ENCODE results near the gene IFI27L1. TPM values are rescaled to one million over a fixed set of nuclear protein-coding genes. Genes with fewer than 3 reads are reported as not detected.
A peak's percentile ranks its signal among the peaks of the same experiment; 100 is the strongest.

The IFI27L1 gene
- total RNA-seq, 2 experiments from 2014 or later: 33.9 to 35.8 TPM

- CTCF ChIA-PET: no interaction called here
- Mint-ChIP-seq H3K27ac (no peak overlapping the region), H3K36me3 (ENCODE audit: low read depth) (no peaks in the 10 kb centered on the region), H3K4me3 (no peak overlapping the region), H3K9me3 (no peaks in the 10 kb centered on the region), H3K27me3 (ENCODE audit: low read depth) (no peaks in the 10 kb centered on the region), H3K4me1 (ENCODE audit: low read depth) (no peaks in the 10 kb centered on the region)
- intact Hi-C loops (cut with micrococcal nuclease): no loop called here
- DNase-seq: no peak
These were observed 31.5 kb downstream of the IFI27L1 start for GRCh38 chr14:94112513-94113063.

- H3K27me3 Mint-ChIP-seq (ENCODE audit: low read depth): no peaks in the 10 kb centered on the region
- intact Hi-C loops (cut with micrococcal nuclease): no loop called here
- H3K4me1 Mint-ChIP-seq (ENCODE audit: low read depth): no peaks in the 10 kb centered on the region
- no peak for DNase-seq
- H3K4me3 Mint-ChIP-seq: no peak overlapping the region
- CTCF ChIA-PET: no interaction called here
- no peaks in the 10 kb centered on the region for H3K9me3 Mint-ChIP-seq
- H3K27ac Mint-ChIP-seq: no peak overlapping the region
- H3K36me3 Mint-ChIP-seq (ENCODE audit: low read depth): no peaks in the 10 kb centered on the region
These were observed 32.0 kb downstream of the IFI27L1 start for GRCh38 chr14:94113073-94113472.

GRCh38 chr14:94113490-94113889 lies 32.4 kb downstream of the IFI27L1 start:
- Mint-ChIP-seq H3K27ac (no peak overlapping the region), H3K9me3 (no peaks in the 10 kb centered on the region), H3K36me3 (ENCODE audit: low read depth) (no peaks in the 10 kb centered on the region), H3K4me3 (no peak overlapping the region), H3K27me3 (ENCODE audit: low read depth) (no peaks in the 10 kb centered on the region), H3K4me1 (ENCODE audit: low read depth) (no peaks in the 10 kb centered on the region)
- CTCF ChIA-PET: no interaction called here
- intact Hi-C loops (cut with micrococcal nuclease): no loop called here
- DNase-seq: no peak

- no peak for DNase-seq
- Mint-ChIP-seq H3K4me1 (ENCODE audit: low read depth) (no peaks in the 10 kb centered on the region), H3K27me3 (ENCODE audit: low read depth) (no peaks in the 10 kb centered on the region), H3K4me3 (no peak overlapping the region), H3K36me3 (ENCODE audit: low read depth) (no peaks in the 10 kb centered on the region), H3K9me3 (no peaks in the 10 kb centered on the region), H3K27ac (no peak overlapping the region)
- intact Hi-C loops (cut with micrococcal nuclease): no loop called here
- CTCF ChIA-PET: interaction anchor here (0.7 kb wide), 1 partner anchor 66 kb away, joined by 3 read pairs; no protein-coding TSS in a partner anchor
These were observed 32.9 kb downstream of the IFI27L1 start for GRCh38 chr14:94113908-94114588.

GRCh38 chr14:94114589-94115057 lies 33.5 kb downstream of the IFI27L1 start:
- Mint-ChIP-seq H3K4me3 (no peak overlapping the region), H3K4me1 (ENCODE audit: low read depth) (no peaks in the 10 kb centered on the region), H3K36me3 (ENCODE audit: low read depth) (no peaks in the 10 kb centered on the region), H3K27ac (no peak overlapping the region), H3K9me3 (peaks cover 3% of the 10 kb centered on the region), H3K27me3 (ENCODE audit: low read depth) (no peaks in the 10 kb centered on the region)
- DNase-seq: no peak
- CTCF ChIA-PET: interaction anchor here (0.7 kb wide), 1 partner anchor 66 kb away, joined by 3 read pairs; no protein-coding TSS in a partner anchor
- intact Hi-C loops (cut with micrococcal nuclease): no loop called here

GRCh38 chr14:94115058-94115591 lies 34.0 kb downstream of the IFI27L1 start:
- Mint-ChIP-seq H3K9me3 (peaks cover 8% of the 10 kb centered on the region), H3K27ac (no peak overlapping the region), H3K4me3 (no peak overlapping the region), H3K4me1 (ENCODE audit: low read depth) (no peaks in the 10 kb centered on the region), H3K27me3 (ENCODE audit: low read depth) (no peaks in the 10 kb centered on the region), H3K36me3 (ENCODE audit: low read depth) (no peaks in the 10 kb centered on the region)
- no peak for DNase-seq
- intact Hi-C loops (cut with micrococcal nuclease): no loop called here
- CTCF ChIA-PET: no interaction called here

GRCh38 chr14:94115631-94116030 lies 34.5 kb downstream of the IFI27L1 start:
- H3K4me3 Mint-ChIP-seq: no peak overlapping the region
- CTCF ChIA-PET: no interaction called here
- H3K4me1 Mint-ChIP-seq (ENCODE audit: low read depth): no peaks in the 10 kb centered on the region
- H3K27ac Mint-ChIP-seq: no peak overlapping the region
- intact Hi-C loops (cut with micrococcal nuclease): no loop called here
- DNase-seq: no peak
- peaks cover 11% of the 10 kb centered on the region for H3K9me3 Mint-ChIP-seq
- H3K27me3 Mint-ChIP-seq (ENCODE audit: low read depth): no peaks in the 10 kb centered on the region
- no peaks in the 10 kb centered on the region for H3K36me3 Mint-ChIP-seq (ENCODE audit: low read depth)

GRCh38 chr14:94116701-94117100 lies 35.6 kb downstream of the IFI27L1 start:
- CTCF ChIA-PET: interaction anchor here (0.6 kb wide), 1 partner anchor 15 kb away, joined by 3 read pairs; no protein-coding TSS in a partner anchor
- intact Hi-C loops (cut with micrococcal nuclease): no loop called here
- H3K27me3 Mint-ChIP-seq (ENCODE audit: low read depth): no peaks in the 10 kb centered on the region

GRCh38 chr14:94117856-94118255 lies 36.7 kb downstream of the IFI27L1 start:
- Mint-ChIP-seq H3K4me1 (ENCODE audit: low read depth) (no peaks in the 10 kb centered on the region), H3K9me3 (peaks cover 29% of the 10 kb centered on the region), H3K27ac (peak overlapping the region; percentile 30), H3K27me3 (ENCODE audit: low read depth) (no peaks in the 10 kb centered on the region), H3K4me3 (no peak overlapping the region), H3K36me3 (ENCODE audit: low read depth) (no peaks in the 10 kb centered on the region)
- no peak for DNase-seq
- intact Hi-C loops (cut with micrococcal nuclease): no loop called here
- CTCF ChIA-PET: no interaction called here

More at GRCh38 chr14:94116701-94117100, 35.6 kb downstream of the IFI27L1 start:
- Mint-ChIP-seq H3K36me3 (ENCODE audit: low read depth) (no peaks in the 10 kb centered on the region), H3K27ac (no peak overlapping the region), H3K4me1 (ENCODE audit: low read depth) (no peaks in the 10 kb centered on the region), H3K9me3 (peaks cover 22% of the 10 kb centered on the region), H3K4me3 (no peak overlapping the region)
- DNase-seq: no peak

- intact Hi-C loops (cut with micrococcal nuclease): no loop called here
- H3K4me3 Mint-ChIP-seq: no peak overlapping the region
- H3K9me3 Mint-ChIP-seq: peaks cover 32% of the 10 kb centered on the region
- no peaks in the 10 kb centered on the region for H3K27me3 Mint-ChIP-seq (ENCODE audit: low read depth)
- H3K36me3 Mint-ChIP-seq (ENCODE audit: low read depth): no peaks in the 10 kb centered on the region
- no peaks in the 10 kb centered on the region for H3K4me1 Mint-ChIP-seq (ENCODE audit: low read depth)
- no peak overlapping the region for H3K27ac Mint-ChIP-seq
- CTCF ChIA-PET: no interaction called here
- no peak for DNase-seq
These were observed 38.0 kb downstream of the IFI27L1 start for GRCh38 chr14:94119071-94119470.

- H3K9me3 Mint-ChIP-seq: peaks cover 32% of the 10 kb centered on the region
- H3K27me3 Mint-ChIP-seq (ENCODE audit: low read depth): no peaks in the 10 kb centered on the region
- CTCF ChIA-PET: interaction anchor here (0.9 kb wide), 1 partner anchor 8 kb away, joined by 3 read pairs; no protein-coding TSS in a partner anchor
- no peaks in the 10 kb centered on the region for H3K4me1 Mint-ChIP-seq (ENCODE audit: low read depth)
- no peak overlapping the region for H3K27ac Mint-ChIP-seq
- no peaks in the 10 kb centered on the region for H3K36me3 Mint-ChIP-seq (ENCODE audit: low read depth)
- intact Hi-C loops (cut with micrococcal nuclease): no loop called here
- H3K4me3 Mint-ChIP-seq: no peak overlapping the region
- DNase-seq: no peak
These were observed 39.7 kb downstream of the IFI27L1 start for GRCh38 chr14:94120667-94121340.

- Mint-ChIP-seq H3K27ac (no peak overlapping the region), H3K4me3 (no peak overlapping the region), H3K27me3 (ENCODE audit: low read depth) (no peaks in the 10 kb centered on the region), H3K36me3 (ENCODE audit: low read depth) (no peaks in the 10 kb centered on the region), H3K9me3 (peaks cover 32% of the 10 kb centered on the region), H3K4me1 (ENCODE audit: low read depth) (no peaks in the 10 kb centered on the region)
- CTCF ChIA-PET: no interaction called here
- intact Hi-C loops (cut with micrococcal nuclease): no loop called here
- no peak for DNase-seq
These were observed 40.4 kb downstream of the IFI27L1 start for GRCh38 chr14:94121485-94121884.
